ENCODE results near the gene KAT8.

DNA sequence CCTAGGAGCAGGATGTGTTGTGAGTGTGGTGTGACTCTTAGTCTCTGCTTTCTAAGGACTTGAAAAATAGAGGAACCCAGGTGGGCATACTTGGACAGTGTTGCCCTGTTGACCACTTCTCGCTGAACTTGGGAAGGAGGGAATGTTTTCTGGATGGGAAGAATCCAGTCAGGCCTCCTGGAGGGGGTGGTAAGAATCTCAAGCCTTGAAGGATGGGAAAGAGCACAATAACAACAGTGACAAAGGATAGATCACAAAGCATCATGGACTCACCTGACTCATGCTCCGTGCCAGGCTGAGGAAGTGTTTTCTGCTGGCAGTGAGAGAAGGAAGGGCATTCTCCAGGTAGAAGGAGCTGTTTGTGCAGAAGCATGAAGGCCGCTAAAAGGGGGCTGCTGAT, 8.4 kb downstream of the KAT8 start:
- TF ChIP-seq, protein P1, sequence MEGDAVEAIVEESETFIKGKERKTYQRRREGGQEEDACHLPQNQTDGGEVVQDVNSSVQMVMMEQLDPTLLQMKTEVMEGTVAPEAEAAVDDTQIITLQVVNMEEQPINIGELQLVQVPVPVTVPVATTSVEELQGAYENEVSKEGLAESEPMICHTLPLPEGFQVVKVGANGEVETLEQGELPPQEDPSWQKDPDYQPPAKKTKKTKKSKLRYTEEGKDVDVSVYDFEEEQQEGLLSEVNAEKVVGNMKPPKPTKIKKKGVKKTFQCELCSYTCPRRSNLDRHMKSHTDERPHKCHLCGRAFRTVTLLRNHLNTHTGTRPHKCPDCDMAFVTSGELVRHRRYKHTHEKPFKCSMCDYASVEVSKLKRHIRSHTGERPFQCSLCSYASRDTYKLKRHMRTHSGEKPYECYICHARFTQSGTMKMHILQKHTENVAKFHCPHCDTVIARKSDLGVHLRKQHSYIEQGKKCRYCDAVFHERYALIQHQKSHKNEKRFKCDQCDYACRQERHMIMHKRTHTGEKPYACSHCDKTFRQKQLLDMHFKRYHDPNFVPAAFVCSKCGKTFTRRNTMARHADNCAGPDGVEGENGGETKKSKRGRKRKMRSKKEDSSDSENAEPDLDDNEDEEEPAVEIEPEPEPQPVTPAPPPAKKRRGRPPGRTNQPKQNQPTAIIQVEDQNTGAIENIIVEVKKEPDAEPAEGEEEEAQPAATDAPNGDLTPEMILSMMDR (conservative IDR thresholded peaks at IDR 0.05; ENCODE audit: low read length) = no peak
- TF ChIP-seq EZH2phosphoT487 (IDR thresholded peaks at IDR 0.05; ENCODE audit: borderline replicate concordance, low read depth, low read length) = no peak
